ENCODE results near the gene TAC4.

- TF ChIP-seq CTCF (IDR thresholded peaks at IDR 0.05; ENCODE audit: poor library complexity) (no peak), EZH2 (IDR thresholded peaks at IDR 0.05; ENCODE audit: borderline replicate concordance) (no peak)
Observed at GRCh38 chr17:49853470-49854015, 5.7 kb upstream of the TAC4 start.

Measured in hepatocyte (in vitro differentiated cells).